ENCODE results near the gene KIAA1755. TPM values are rescaled to one million over a fixed set of nuclear protein-coding genes. Genes with fewer than 3 reads are reported as not detected.
A peak's percentile ranks its signal among the peaks of the same experiment; 100 is the strongest.

The KIAA1755 gene
- total RNA-seq, 1 donor from 2014 or later = 0.22 TPM

DNA sequence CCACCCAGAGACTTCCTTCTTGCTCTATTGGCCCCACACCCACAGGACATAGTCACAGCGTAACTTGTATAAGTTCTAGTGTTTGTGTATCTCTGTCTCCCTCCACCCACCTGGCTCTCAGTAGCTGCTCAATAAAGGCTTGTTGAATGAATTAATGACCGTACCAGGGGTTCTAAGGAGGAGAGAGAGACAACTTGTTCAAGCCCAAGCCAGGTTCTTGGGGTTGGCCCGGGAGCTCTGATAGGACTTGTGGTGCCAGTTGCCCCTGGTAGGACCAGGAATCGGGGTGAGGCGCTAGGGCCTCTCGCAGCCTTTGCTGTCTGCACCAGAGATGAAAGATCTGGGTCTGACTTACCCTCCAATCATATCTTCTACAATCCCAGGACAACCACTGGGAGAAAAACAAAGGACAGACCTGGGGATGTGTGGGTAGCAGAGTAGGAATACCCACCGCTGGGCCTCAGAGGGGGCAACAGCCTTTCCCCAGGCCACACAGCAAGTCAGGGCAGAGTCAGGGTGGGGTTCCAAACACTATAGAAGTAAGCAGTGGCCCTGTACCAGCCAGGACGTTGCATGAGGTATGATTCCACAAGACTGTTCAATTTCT is 90.2 kb downstream of the KIAA1755 start:
- no peaks in the 10 kb centered on the region for H3K9me3 Mint-ChIP-seq
- Histone ChIP-seq H3K79me2 (ENCODE audit: low read depth) (no peaks in the 10 kb centered on the region), H2AFZ (replicated peaks) (no peak overlapping the region), H3K4me1 (peaks cover 15% of the 10 kb centered on the region), H3K36me3 (no peaks in the 10 kb centered on the region), H3K4me3 (no peak overlapping the region), H3K27me3 (no peaks in the 10 kb centered on the region), H3K4me2 (no peak overlapping the region), H3K9me3 (ENCODE audit: low read depth) (no peaks in the 10 kb centered on the region), H3K27ac (no peak overlapping the region), H3K9ac (no peak overlapping the region), H4K20me1 (ENCODE audit: low read depth) (no peaks in the 10 kb centered on the region), H3F3A (ENCODE audit: low read depth) (no peaks in the 10 kb centered on the region)
- H3K4me3 Mint-ChIP-seq = no peak overlapping the region
- peaks cover 46% of the 10 kb centered on the region for H3K4me1 Mint-ChIP-seq
- H3K36me3 Mint-ChIP-seq = no peaks in the 10 kb centered on the region
- H3K27me3 Mint-ChIP-seq (ENCODE audit: insufficient read depth, low read depth) = peaks cover 11% of the 10 kb centered on the region
- H3K27ac Mint-ChIP-seq = peak overlapping the region; percentile 59
- no peak for DNase-seq (ENCODE audit: low spot score)
- no peak for TF ChIP-seq EZH2 (IDR thresholded peaks at IDR 0.05)
- no peak for TF ChIP-seq EZH2phosphoT487 (IDR thresholded peaks at IDR 0.05)
- no peak for TF ChIP-seq CTCF (IDR thresholded peaks at IDR 0.05)

DNA sequence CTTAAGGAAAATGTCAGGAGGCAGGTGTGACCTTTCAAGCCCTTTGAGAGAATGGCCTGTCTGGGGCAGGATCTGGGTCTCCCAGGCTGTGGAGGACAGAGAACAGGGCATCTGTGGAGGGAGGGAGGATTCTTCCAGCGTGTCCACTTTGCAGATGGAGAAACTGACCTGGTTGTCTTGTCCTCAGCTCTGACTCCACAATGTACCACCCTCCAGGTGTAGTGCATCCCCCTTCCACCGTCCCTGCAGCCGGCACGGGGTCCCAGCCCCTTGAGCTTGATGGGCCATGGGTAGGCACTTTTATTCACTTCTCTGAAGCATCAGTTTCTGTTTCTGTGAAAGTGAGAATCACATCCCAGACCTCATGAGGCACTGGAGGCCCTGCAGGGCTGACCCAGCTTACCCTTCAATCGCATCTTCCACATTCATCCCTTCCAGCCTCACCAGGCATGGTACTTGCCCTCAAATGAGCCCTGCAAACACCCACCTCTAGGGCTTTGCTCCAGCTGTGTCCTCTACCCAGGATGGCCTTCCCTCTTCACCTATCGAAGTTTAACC is 90.8 kb downstream of the KIAA1755 start:
- peaks cover 11% of the 10 kb centered on the region for H3K4me1 ChIP-seq
- Mint-ChIP-seq H3K36me3 (no peaks in the 10 kb centered on the region), H3K27me3 (ENCODE audit: insufficient read depth, low read depth) (peaks cover 11% of the 10 kb centered on the region)

DNA sequence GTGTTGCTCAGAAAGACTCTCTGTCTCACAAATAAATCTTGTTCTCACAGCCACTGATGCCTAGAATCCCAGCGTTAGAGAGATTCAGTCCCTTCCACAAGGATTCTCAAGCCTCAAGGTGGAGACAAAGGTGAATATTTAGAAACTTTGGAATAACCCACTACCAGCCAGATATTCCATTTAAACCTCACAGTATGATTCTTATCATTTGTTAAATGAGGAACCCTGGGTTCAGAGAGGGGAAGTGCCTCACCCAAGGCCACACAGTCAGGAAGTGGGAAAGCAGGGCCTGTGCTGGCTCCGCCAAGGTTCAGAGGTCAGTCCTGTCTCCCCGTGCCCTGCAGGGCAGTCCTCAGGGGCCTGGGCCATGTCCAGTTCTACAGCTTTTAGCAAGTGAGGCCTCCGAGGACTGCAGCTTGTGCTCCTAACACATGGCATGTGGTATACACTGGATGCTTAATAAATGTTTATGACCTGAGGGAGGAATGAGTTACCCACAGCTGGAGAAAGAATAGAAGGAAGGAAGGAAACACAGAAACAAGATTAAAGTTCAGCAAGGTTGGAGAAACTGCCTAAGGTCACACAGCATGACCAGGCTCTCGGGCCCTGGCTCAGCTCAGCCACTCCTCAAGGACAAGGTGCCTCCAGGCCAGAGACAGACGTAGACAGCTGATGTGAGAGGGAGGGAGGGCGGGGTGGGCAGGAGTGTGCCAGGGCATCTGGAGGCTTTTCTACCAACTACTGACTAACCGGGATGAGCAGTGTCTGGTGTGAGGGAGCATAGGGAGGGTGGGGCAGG is 91.5 kb downstream of the KIAA1755 start:
- Histone ChIP-seq H3K4me3 (no peak overlapping the region), H3K9me3 (ENCODE audit: low read depth) (no peaks in the 10 kb centered on the region), H3K27me3 (peaks cover 12% of the 10 kb centered on the region), H3K9ac (no peak overlapping the region), H3K4me2 (no peak overlapping the region), H3K36me3 (no peaks in the 10 kb centered on the region), H3K4me1 (peaks cover 11% of the 10 kb centered on the region), H3F3A (ENCODE audit: low read depth) (no peaks in the 10 kb centered on the region), H2AFZ (replicated peaks) (no peak overlapping the region), H4K20me1 (ENCODE audit: low read depth) (no peaks in the 10 kb centered on the region), H3K79me2 (ENCODE audit: low read depth) (no peaks in the 10 kb centered on the region), H3K27ac (no peak overlapping the region)
- no peak for TF ChIP-seq EZH2phosphoT487 (IDR thresholded peaks at IDR 0.05)
- TF ChIP-seq EZH2 (IDR thresholded peaks at IDR 0.05) = no peak
- TF ChIP-seq CTCF (IDR thresholded peaks at IDR 0.05) = no peak
- DNase-seq (ENCODE audit: low spot score) = no peak
- Mint-ChIP-seq H3K4me3 (no peak overlapping the region), H3K4me1 (peaks cover 35% of the 10 kb centered on the region), H3K36me3 (no peaks in the 10 kb centered on the region), H3K9me3 (no peaks in the 10 kb centered on the region), H3K27ac (no peak overlapping the region), H3K27me3 (ENCODE audit: insufficient read depth, low read depth) (peaks cover 11% of the 10 kb centered on the region)

More for the DNA sequence above, 90.8 kb downstream of the KIAA1755 start:
- Mint-ChIP-seq H3K27ac (peak overlapping the region; percentile 59), H3K4me3 (no peak overlapping the region), H3K4me1 (peaks cover 41% of the 10 kb centered on the region), H3K9me3 (no peaks in the 10 kb centered on the region)
- Histone ChIP-seq H3K9ac (no peak overlapping the region), H3K27ac (no peak overlapping the region), H3K9me3 (ENCODE audit: low read depth) (no peaks in the 10 kb centered on the region), H3K36me3 (no peaks in the 10 kb centered on the region), H4K20me1 (ENCODE audit: low read depth) (no peaks in the 10 kb centered on the region), H3K79me2 (ENCODE audit: low read depth) (no peaks in the 10 kb centered on the region), H2AFZ (replicated peaks) (no peak overlapping the region), H3K4me2 (no peak overlapping the region), H3F3A (ENCODE audit: low read depth) (no peaks in the 10 kb centered on the region), H3K4me3 (no peak overlapping the region), H3K27me3 (peaks cover 5% of the 10 kb centered on the region)
- TF ChIP-seq EZH2 (IDR thresholded peaks at IDR 0.05) (no peak), EZH2phosphoT487 (IDR thresholded peaks at IDR 0.05) (no peak), CTCF (IDR thresholded peaks at IDR 0.05) (no peak)
- DNase-seq (ENCODE audit: low spot score) = no peak

Data from neural progenitor cell (in vitro differentiated cells).